ENCODE results near the gene ITGA3.
A peak's percentile ranks its signal among the peaks of the same experiment; 100 is the strongest.

ITGA3 gene

DNA sequence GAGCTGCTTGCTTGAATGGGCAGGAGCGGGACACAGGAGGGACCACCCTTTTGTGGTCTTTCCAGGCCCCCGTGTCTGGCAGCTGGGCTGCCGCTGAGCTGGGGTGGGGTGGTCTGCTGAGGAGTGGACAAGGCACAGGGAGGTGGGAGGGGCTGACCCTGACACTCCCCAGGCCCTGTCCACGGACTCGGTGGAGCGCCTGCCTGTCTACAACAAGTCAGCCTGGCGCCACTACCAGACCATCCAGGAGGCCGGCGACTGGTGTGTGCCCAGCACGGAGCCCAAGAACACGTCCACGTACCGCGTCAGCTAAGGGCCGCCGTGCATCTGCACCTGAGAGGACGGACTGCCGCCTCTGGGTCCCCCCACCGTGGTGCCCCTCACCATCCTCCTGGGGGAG is 53.9 kb downstream of the ITGA3 start:
- Histone ChIP-seq H4K8ac (ENCODE audit: low read depth, low read length) (no peak overlapping the region), H2BK120ac (ENCODE audit: low read depth, low read length) (no peak overlapping the region), H2BK5ac (ENCODE audit: low read length) (no peak overlapping the region), H3K4me3 (ENCODE audit: low read length) (no peak overlapping the region), H3K9ac (ENCODE audit: low read length) (no peak overlapping the region), H2BK15ac (replicated peaks; ENCODE audit: low read depth) (no peak overlapping the region), H3K79me2 (ENCODE audit: control insufficient read depth, insufficient read depth, low read length) (no peaks in the 10 kb centered on the region), H3K4ac (ENCODE audit: low read depth, low read length) (no peak overlapping the region), H3K36me3 (ENCODE audit: control insufficient read depth, insufficient read depth, low read length) (no peaks in the 10 kb centered on the region), H3K4me2 (ENCODE audit: low read length) (no peak overlapping the region), H4K5ac (ENCODE audit: low read length) (no peak overlapping the region), H2AK5ac (ENCODE audit: low read length) (no peak overlapping the region), H3K23ac (ENCODE audit: low read length) (no peak overlapping the region), H3K56ac (ENCODE audit: low read length) (no peak overlapping the region), H3K79me1 (ENCODE audit: low read length) (no peaks in the 10 kb centered on the region), H3K27ac (ENCODE audit: low read depth, low read length) (no peak overlapping the region), H3K27me3 (ENCODE audit: insufficient read depth, low read length, poor library complexity) (no peaks in the 10 kb centered on the region), H3K4me1 (ENCODE audit: control insufficient read depth, low read depth, low read length) (peaks cover 2% of the 10 kb centered on the region), H3K18ac (ENCODE audit: low read length) (no peak overlapping the region)
- DNase-seq: no peak
- no CpG with 5 or more reads among the region's 19 CpGs for WGBS (ENCODE audit: extremely low coverage, insufficient coverage, low lambda C conversion rate)

DNA sequence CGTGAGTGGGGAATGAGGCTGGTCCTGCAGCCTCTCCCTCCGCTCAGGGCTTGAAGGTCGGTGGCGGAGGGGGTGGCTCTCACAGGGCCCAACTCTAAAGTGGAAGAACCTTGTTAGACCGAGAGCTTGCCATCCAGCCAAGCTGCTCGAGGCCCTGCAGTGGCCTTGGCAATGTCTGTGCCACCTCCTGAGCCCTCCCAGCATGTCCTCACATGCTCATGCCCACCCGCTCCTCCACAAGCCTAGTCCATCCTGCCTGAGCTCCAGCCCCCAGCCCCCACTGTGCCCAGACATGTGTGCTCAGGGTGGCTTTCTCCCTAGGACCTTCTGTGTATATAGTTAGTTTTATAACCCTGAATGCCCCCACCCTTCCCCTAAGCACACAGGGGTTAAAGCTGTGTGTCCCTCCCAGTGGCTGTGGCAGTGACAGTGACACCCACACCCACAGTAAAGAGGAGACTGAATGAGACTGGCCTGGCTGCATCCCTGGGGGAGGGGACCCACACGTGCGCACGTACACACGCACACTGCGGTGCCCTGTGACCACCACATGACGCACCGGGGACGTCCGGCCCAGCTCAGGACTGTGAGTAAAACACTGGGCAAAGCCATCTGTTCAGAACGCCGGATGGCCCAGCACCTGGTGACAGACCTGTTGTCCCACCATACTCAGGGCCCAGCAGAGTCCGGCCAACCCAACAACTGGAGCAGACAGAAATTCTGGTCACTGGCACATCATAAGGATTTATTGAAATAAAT is 54.9 kb downstream of the ITGA3 start:
- Histone ChIP-seq H2BK15ac (replicated peaks; ENCODE audit: low read depth) (no peak overlapping the region), H3K4me1 (ENCODE audit: control insufficient read depth, low read depth, low read length) (peaks cover 2% of the 10 kb centered on the region), H3K4me3 (ENCODE audit: low read length) (no peak overlapping the region), H3K4ac (ENCODE audit: low read depth, low read length) (no peak overlapping the region), H3K79me1 (ENCODE audit: low read length) (no peaks in the 10 kb centered on the region), H3K79me2 (ENCODE audit: control insufficient read depth, insufficient read depth, low read length) (no peaks in the 10 kb centered on the region), H3K9ac (ENCODE audit: low read length) (no peak overlapping the region), H2AK5ac (ENCODE audit: low read length) (no peak overlapping the region), H4K5ac (ENCODE audit: low read length) (no peak overlapping the region), H2BK120ac (ENCODE audit: low read depth, low read length) (no peak overlapping the region), H3K23ac (ENCODE audit: low read length) (no peak overlapping the region), H3K56ac (ENCODE audit: low read length) (no peak overlapping the region), H3K27me3 (ENCODE audit: insufficient read depth, low read length, poor library complexity) (no peaks in the 10 kb centered on the region), H3K27ac (ENCODE audit: low read depth, low read length) (no peak overlapping the region), H3K18ac (ENCODE audit: low read length) (no peak overlapping the region), H3K4me2 (ENCODE audit: low read length) (no peak overlapping the region), H3K36me3 (ENCODE audit: control insufficient read depth, insufficient read depth, low read length) (no peaks in the 10 kb centered on the region), H2BK5ac (ENCODE audit: low read length) (no peak overlapping the region), H4K8ac (ENCODE audit: low read depth, low read length) (no peak overlapping the region)
- no CpG with 5 or more reads among the region's 19 CpGs for WGBS (ENCODE audit: extremely low coverage, insufficient coverage, low lambda C conversion rate)
- DNase-seq: no peak

DNA sequence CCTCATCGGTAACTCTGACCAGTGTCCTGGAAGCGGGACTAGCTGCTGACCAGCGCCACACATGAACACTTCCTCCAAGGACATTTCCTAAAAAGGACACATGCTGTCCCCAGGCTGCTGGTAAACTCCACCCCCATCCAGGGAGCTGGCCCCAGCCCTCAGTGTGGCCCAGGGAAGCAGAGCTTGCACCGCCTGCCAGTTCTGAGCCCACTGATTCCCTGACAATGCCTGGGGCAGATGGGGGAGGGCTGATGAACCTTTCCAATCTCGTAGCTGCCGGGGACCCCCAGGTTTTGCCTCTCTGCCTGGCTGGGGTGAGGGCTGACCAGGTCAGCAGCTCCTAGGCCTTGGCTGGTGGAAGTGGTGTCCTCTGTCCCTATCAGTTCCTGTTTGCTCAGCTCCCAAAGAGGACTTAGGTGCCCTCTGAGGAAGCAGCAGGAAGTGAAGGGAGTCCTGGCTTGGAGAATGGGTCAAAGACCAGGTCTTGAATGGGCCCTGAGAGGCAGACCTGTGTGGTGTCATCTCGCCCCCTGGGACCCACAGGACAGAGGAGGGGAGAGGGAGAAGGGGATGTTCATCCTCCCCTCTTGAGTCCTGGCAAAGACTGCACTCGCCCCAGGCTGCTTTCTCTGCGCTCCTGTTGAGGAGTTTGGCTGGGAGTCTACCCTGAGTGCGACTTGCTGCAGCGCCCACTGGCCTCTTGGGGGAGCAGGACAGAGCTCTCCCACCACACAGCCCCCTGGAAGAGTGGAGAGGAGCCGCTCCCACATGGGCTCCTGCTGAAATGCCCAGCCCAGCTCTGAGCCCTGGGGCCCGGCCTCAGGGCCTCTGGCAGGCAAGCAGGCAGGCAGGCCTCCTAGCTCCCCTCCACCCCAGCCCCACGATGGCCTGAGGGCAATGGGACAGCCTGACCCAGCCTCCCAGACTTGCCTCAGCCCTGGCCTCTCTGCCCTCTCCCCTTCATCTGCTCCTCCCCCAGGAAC is 56.1 kb downstream of the ITGA3 start:
- H3K27me3 ChIP-seq (ENCODE audit: insufficient read depth, low read length, poor library complexity): no peaks in the 10 kb centered on the region
- H4K5ac ChIP-seq (ENCODE audit: low read length): no peak overlapping the region
- H3K18ac ChIP-seq (ENCODE audit: low read length): no peak overlapping the region
- H3K36me3 ChIP-seq (ENCODE audit: control insufficient read depth, insufficient read depth, low read length): no peaks in the 10 kb centered on the region
- H3K9ac ChIP-seq (ENCODE audit: low read length): peak overlapping the region; percentile 38
- no peaks in the 10 kb centered on the region for H3K79me2 ChIP-seq (ENCODE audit: control insufficient read depth, insufficient read depth, low read length)
- H3K79me1 ChIP-seq (ENCODE audit: low read length): no peaks in the 10 kb centered on the region
- H3K4me2 ChIP-seq (ENCODE audit: low read length): no peak overlapping the region
- no peak overlapping the region for H2BK5ac ChIP-seq (ENCODE audit: low read length)
- WGBS (ENCODE audit: extremely low coverage, insufficient coverage, low lambda C conversion rate): no CpG with 5 or more reads among the region's 14 CpGs
- H2BK15ac ChIP-seq (replicated peaks; ENCODE audit: low read depth): no peak overlapping the region
- H2BK120ac ChIP-seq (ENCODE audit: low read depth, low read length): no peak overlapping the region
- H4K8ac ChIP-seq (ENCODE audit: low read depth, low read length): no peak overlapping the region
- H3K56ac ChIP-seq (ENCODE audit: low read length): peak overlapping the region; percentile 44
- no peak overlapping the region for H3K27ac ChIP-seq (ENCODE audit: low read depth, low read length)
- H2AK5ac ChIP-seq (ENCODE audit: low read length): no peak overlapping the region
- peaks cover 2% of the 10 kb centered on the region for H3K4me1 ChIP-seq (ENCODE audit: control insufficient read depth, low read depth, low read length)
- DNase-seq: no peak
- H3K4ac ChIP-seq (ENCODE audit: low read depth, low read length): no peak overlapping the region
- no peak overlapping the region for H3K4me3 ChIP-seq (ENCODE audit: low read length)
- no peak overlapping the region for H3K23ac ChIP-seq (ENCODE audit: low read length)

DNA sequence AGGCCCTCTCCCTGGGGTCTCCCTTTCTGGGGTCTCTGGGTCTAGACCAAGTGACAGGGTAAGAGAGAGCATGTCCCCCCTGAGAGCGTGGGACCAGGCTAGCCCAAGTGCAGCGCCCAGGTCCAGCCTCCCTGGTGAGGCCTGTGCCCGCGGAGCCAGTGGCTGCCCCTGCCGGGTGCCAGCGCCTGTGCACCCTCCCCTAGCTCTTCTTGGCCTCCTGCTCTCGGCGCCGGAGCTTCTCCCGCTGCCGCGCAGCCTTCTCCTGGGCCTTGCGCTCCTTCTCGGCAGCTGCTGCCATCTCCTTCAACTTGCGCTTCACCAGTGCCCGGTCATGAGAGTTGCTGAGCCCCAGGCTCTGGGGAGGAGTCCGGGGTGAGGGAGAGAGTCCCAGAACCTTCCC is 56.8 kb downstream of the ITGA3 start:
- no peak overlapping the region for H2AK5ac ChIP-seq (ENCODE audit: low read length)
- H3K4me2 ChIP-seq (ENCODE audit: low read length): no peak overlapping the region
- no peaks in the 10 kb centered on the region for H3K27me3 ChIP-seq (ENCODE audit: insufficient read depth, low read length, poor library complexity)
- H2BK5ac ChIP-seq (ENCODE audit: low read length): no peak overlapping the region
- H3K4me1 ChIP-seq (ENCODE audit: control insufficient read depth, low read depth, low read length): peaks cover 2% of the 10 kb centered on the region
- H3K4ac ChIP-seq (ENCODE audit: low read depth, low read length): no peak overlapping the region
- H3K18ac ChIP-seq (ENCODE audit: low read length): no peak overlapping the region
- H4K5ac ChIP-seq (ENCODE audit: low read length): no peak overlapping the region
- no peak for DNase-seq
- no peaks in the 10 kb centered on the region for H3K36me3 ChIP-seq (ENCODE audit: control insufficient read depth, insufficient read depth, low read length)
- H2BK15ac ChIP-seq (replicated peaks; ENCODE audit: low read depth): no peak overlapping the region
- no peak overlapping the region for H3K56ac ChIP-seq (ENCODE audit: low read length)
- no peak overlapping the region for H2BK120ac ChIP-seq (ENCODE audit: low read depth, low read length)
- no peak overlapping the region for H3K23ac ChIP-seq (ENCODE audit: low read length)
- H3K9ac ChIP-seq (ENCODE audit: low read length): no peak overlapping the region
- no peaks in the 10 kb centered on the region for H3K79me2 ChIP-seq (ENCODE audit: control insufficient read depth, insufficient read depth, low read length)
- WGBS (ENCODE audit: extremely low coverage, insufficient coverage, low lambda C conversion rate): no CpG with 5 or more reads among the region's 17 CpGs
- no peaks in the 10 kb centered on the region for H3K79me1 ChIP-seq (ENCODE audit: low read length)
- no peak overlapping the region for H4K8ac ChIP-seq (ENCODE audit: low read depth, low read length)
- H3K4me3 ChIP-seq (ENCODE audit: low read length): no peak overlapping the region
- no peak overlapping the region for H3K27ac ChIP-seq (ENCODE audit: low read depth, low read length)

DNA sequence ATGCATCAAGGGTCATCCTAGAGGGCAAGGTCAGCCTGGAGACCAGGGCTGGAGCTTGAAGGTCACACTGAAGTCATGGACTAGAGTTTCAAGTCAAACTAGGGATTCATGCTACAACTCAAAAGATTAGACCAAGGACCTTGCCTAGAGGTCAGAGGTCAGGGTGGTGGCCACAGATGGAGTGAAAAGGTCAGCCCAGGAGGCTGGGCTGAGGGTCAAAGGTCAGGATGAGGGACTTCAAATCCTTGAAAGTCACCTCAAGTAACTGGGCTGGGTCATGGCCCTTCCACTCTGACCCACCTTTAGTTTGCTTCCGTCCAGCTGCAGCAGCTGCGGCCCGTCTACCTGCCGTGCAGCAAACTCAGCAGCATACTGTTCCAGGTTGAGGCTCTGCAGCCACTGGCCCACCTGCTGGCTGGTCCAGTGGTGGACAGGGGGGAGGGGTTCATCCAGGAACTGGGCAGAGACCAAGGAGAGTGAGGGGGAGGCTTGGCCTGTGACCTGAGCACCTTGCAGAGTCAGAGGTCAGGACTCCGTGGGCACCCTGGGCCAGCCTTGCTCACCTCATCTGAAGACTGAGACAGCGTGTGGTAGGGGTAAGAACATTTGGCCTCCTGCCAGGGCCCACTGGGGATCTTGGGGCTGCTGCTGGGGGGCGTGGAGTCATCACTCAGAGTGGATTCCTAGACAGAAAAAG is 57.9 kb downstream of the ITGA3 start:
- Histone ChIP-seq H3K79me2 (ENCODE audit: control insufficient read depth, insufficient read depth, low read length) (no peaks in the 10 kb centered on the region), H3K27ac (ENCODE audit: low read depth, low read length) (no peak overlapping the region), H2BK5ac (ENCODE audit: low read length) (no peak overlapping the region), H3K9ac (ENCODE audit: low read length) (no peak overlapping the region), H4K5ac (ENCODE audit: low read length) (no peak overlapping the region), H3K56ac (ENCODE audit: low read length) (peak overlapping the region; percentile 34), H3K4me3 (ENCODE audit: low read length) (no peak overlapping the region), H3K79me1 (ENCODE audit: low read length) (no peaks in the 10 kb centered on the region), H4K8ac (ENCODE audit: low read depth, low read length) (no peak overlapping the region), H2AK5ac (ENCODE audit: low read length) (no peak overlapping the region), H3K27me3 (ENCODE audit: insufficient read depth, low read length, poor library complexity) (no peaks in the 10 kb centered on the region), H3K4ac (ENCODE audit: low read depth, low read length) (no peak overlapping the region), H2BK120ac (ENCODE audit: low read depth, low read length) (no peak overlapping the region), H3K4me1 (ENCODE audit: control insufficient read depth, low read depth, low read length) (peaks cover 2% of the 10 kb centered on the region), H3K4me2 (ENCODE audit: low read length) (no peak overlapping the region), H2BK15ac (replicated peaks; ENCODE audit: low read depth) (no peak overlapping the region), H3K23ac (ENCODE audit: low read length) (no peak overlapping the region), H3K18ac (ENCODE audit: low read length) (no peak overlapping the region), H3K36me3 (ENCODE audit: control insufficient read depth, insufficient read depth, low read length) (no peaks in the 10 kb centered on the region)
- no CpG with 5 or more reads among the region's 7 CpGs for WGBS (ENCODE audit: extremely low coverage, insufficient coverage, low lambda C conversion rate)
- DNase-seq: no peak

Data from mesendoderm (in vitro differentiated cells).